KMS-11 (cell line): Measurements from ENCODE around the gene PIK3CA.

ENCODE experiments used
- H2AFZ ChIP-seq: fragments of 200-600 bp; sonication (generic); 2 replicates; pipeline ENCODE4 v1.6.1; 2016; ENCODE audit warnings: antibody characterized with exemption, mixed run types, low read depth
- H3K27ac ChIP-seq: fragments of 200-600 bp; sonication (generic); 2 replicates; pipeline ENCODE4 v1.6.1; 2016; ENCODE audit warnings: mild to moderate bottlenecking, mixed run types
- H3K27me3 ChIP-seq: fragments of 200-600 bp; sonication (generic); 2 replicates; pipeline ENCODE4 v1.6.1; 2017; ENCODE audit warnings: mild to moderate bottlenecking, low read depth, mixed run types, moderate library complexity; ENCODE audit not compliant: insufficient read depth
- H3K36me3 ChIP-seq: fragments of 200-600 bp; sonication (generic); 2 replicates; pipeline ENCODE4 v1.6.1; 2017; ENCODE audit warnings: mild to moderate bottlenecking, mixed run types; ENCODE audit not compliant: insufficient read depth
- H3K4me1 ChIP-seq: fragments of 200-600 bp; sonication (generic); 2 replicates; pipeline ENCODE4 v1.6.1; 2016; ENCODE audit warnings: mild to moderate bottlenecking, low read depth, mixed run types; ENCODE audit not compliant: poor library complexity, severe bottlenecking
- H3K4me2 ChIP-seq: fragments of 200-600 bp; sonication (generic); 2 replicates; pipeline ENCODE4 v1.7.0; 2016; ENCODE audit warnings: mild to moderate bottlenecking, mixed run types
- H3K4me3 ChIP-seq: fragments of 200-600 bp; sonication (generic); IDR thresholded peaks from 2 replicates; pipeline ENCODE4 v1.6.1; 2017; ENCODE audit warnings: low read depth, low read length, mixed read lengths; ENCODE audit not compliant: insufficient read depth
- H3K79me2 ChIP-seq: fragments of 200-600 bp; sonication (generic); 2 replicates; pipeline ENCODE4 v1.6.1; 2016; ENCODE audit warnings: low read depth, mixed run types; ENCODE audit not compliant: insufficient read depth
- H3K9ac ChIP-seq: fragments of 200-600 bp; sonication (generic); 2 replicates; pipeline ENCODE4 v1.6.1; 2016; ENCODE audit warnings: mild to moderate bottlenecking, mixed run types
- H4K20me1 ChIP-seq: fragments of 200-600 bp; sonication (generic); 2 replicates; pipeline ENCODE4 v1.6.1; 2016; ENCODE audit warnings: mild to moderate bottlenecking, mixed run types; ENCODE audit not compliant: insufficient read depth
- TF ChIP-seq, protein P1 (sequence below): fragments of 200-600 bp; sonication (generic); conservative IDR thresholded peaks from 2 replicates; pipeline ENCODE4 v1.6.1; 2017; ENCODE audit warnings: low read depth, mild to moderate bottlenecking, antibody characterized with exemption, low read length, moderate library complexity, mixed read lengths

Gene PIK3CA

DNA sequence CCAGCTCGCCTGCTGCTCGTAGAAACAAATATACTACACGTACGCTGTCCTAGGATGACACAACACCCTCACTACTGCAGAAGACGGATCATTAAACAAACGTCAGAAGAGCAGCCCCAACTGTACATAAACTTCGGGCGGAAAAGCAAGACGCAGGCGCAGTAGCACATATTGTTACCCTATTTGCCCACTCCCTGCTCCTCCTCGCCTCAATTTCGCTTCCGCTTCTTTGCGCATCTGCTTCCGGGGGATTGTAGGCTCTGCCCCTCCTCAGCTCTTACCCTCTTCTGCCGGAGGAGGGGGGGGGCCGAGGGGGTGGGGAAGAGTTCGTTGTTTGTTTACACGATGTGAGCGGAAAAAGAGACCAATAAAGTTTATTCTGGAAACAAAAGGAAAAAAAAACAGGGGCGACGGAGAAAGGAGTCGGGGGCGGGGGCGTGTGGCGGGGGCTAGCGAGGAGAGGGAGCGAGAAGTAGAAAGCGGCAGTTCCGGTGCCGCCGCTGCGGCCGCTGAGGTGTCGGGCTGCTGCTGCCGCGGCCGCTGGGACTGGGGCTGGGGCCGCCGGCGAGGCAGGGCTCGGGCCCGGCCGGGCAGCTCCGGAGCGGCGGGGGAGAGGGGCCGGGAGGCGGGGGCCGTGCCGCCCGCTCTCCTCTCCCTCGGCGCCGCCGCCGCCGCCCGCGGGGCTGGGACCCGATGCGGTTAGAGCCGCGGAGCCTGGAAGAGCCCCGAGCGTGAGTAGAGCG lies at the start of gene PIK3CA:
TSS of gene PIK3CA (plus strand) at position 485 of the 743 bp plus-strand sequence. CDS start 50,469 bp downstream, outside the sequence.
- Histone ChIP-seq H2AFZ (peak within 1 kb of the TSS; percentile 77), H3K27me3 (peaks cover 2% of the 10 kb centered on the region; the same call in 1 of the 2 replicates), H3K9ac (peak within 1 kb of the TSS; percentile 77), H3K79me2 (peaks cover 23% of the 10 kb centered on the region; the same call in 1 of the 2 replicates), H3K4me2 (peak within 1 kb of the TSS; percentile 77), H3K4me1 (peaks cover 32% of the 10 kb centered on the region), H3K27ac (peak within 1 kb of the TSS; percentile 73), H4K20me1 (no peaks in the 10 kb centered on the region), H3K36me3 (no peaks in the 10 kb centered on the region), H3K4me3 (peak within 1 kb of the TSS; percentile 98)
- TF ChIP-seq, protein P1, sequence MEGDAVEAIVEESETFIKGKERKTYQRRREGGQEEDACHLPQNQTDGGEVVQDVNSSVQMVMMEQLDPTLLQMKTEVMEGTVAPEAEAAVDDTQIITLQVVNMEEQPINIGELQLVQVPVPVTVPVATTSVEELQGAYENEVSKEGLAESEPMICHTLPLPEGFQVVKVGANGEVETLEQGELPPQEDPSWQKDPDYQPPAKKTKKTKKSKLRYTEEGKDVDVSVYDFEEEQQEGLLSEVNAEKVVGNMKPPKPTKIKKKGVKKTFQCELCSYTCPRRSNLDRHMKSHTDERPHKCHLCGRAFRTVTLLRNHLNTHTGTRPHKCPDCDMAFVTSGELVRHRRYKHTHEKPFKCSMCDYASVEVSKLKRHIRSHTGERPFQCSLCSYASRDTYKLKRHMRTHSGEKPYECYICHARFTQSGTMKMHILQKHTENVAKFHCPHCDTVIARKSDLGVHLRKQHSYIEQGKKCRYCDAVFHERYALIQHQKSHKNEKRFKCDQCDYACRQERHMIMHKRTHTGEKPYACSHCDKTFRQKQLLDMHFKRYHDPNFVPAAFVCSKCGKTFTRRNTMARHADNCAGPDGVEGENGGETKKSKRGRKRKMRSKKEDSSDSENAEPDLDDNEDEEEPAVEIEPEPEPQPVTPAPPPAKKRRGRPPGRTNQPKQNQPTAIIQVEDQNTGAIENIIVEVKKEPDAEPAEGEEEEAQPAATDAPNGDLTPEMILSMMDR: no peak

DNA sequence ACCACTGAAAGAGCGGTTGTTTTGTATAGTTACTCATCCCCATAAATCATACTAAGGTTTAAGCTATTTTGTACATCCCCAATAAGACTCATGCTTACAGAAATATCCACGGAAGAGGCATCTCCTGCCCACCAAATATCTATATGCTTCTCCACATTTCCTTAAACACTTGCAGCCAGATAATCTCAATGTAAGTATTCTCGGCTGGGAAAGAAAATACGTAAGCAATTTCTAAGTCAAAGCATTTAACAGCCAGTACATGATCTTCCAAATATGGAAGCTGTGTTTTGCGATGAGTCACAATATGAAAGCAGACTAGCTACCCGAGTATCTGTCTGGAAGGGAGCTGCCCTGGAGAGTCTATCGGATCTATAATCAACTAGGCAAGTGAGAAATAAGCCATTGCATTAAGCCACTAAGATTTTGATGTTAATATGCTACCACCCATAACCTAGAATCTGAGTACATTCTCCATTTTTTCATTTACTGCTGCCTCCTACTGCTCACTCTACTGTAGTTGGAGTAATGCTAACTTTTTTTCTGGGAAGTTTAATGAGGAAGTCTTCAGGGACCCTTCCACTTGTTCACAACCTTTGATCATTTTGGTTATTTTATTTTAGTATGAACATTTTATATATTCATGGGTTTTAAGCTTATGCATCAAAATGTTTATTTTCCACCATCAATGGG lies 49.6 kb upstream of the PIK3CA start:
- H3K79me2 ChIP-seq: no peaks in the 10 kb centered on the region
- H3K27me3 ChIP-seq: no peaks in the 10 kb centered on the region
- no peak overlapping the region for H3K27ac ChIP-seq
- H4K20me1 ChIP-seq: no peaks in the 10 kb centered on the region
- H3K4me3 ChIP-seq: no peak overlapping the region
- no peak overlapping the region for H3K4me2 ChIP-seq
- H3K4me1 ChIP-seq: no peaks in the 10 kb centered on the region
- TF ChIP-seq, protein P1: no peak
- no peak overlapping the region for H2AFZ ChIP-seq
- H3K9ac ChIP-seq: no peak overlapping the region
- H3K36me3 ChIP-seq: no peaks in the 10 kb centered on the region

DNA sequence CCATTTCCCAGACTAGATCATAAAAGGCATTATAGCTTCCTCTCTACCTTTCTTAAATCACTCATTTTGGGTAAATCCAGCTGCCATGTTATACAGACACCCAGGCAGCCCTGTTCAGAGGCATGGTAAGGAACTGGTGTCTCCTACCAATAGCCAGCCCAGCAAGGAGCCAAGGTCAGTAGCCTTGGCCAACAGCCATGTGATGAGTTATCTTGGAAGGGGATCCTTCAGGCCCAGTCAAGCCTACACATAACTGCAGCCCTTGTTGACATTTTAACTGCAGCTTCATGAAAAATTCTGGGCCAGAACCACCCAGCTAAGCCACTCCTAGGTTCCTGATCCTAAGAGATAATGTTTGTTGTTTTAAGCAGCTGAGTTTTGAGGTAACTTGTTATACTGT lies 47.5 kb upstream of the PIK3CA start:
- H3K9ac ChIP-seq: no peak overlapping the region
- H3K27ac ChIP-seq: no peak overlapping the region
- no peaks in the 10 kb centered on the region for H3K79me2 ChIP-seq
- H4K20me1 ChIP-seq: no peaks in the 10 kb centered on the region
- H3K4me3 ChIP-seq: no peak overlapping the region
- H3K27me3 ChIP-seq: no peaks in the 10 kb centered on the region
- TF ChIP-seq, protein P1: no peak
- no peaks in the 10 kb centered on the region for H3K36me3 ChIP-seq
- H3K4me2 ChIP-seq: no peak overlapping the region
- no peak overlapping the region for H2AFZ ChIP-seq
- no peaks in the 10 kb centered on the region for H3K4me1 ChIP-seq

DNA sequence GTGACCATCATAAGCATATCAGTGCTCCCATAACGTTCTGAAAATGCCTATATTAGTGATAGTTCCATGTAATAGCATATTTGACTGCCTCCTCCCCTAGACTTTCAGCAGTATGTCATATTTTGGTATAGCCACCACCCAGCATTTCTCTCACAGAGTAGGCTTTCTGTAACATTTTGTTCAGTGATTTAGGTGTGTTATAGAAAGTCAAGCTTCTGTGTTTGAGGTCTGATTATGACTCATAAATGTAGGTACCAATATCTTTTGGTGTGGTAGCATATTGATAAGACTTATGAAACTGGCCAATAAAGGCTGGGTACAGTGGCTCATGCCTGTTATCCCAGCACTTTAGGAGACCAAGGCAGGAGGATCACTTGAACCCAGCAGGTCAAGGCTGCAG lies 42.3 kb upstream of the PIK3CA start:
- H3K4me2 ChIP-seq: no peak overlapping the region
- no peaks in the 10 kb centered on the region for H4K20me1 ChIP-seq
- H3K36me3 ChIP-seq: no peaks in the 10 kb centered on the region
- no peaks in the 10 kb centered on the region for H3K27me3 ChIP-seq
- H3K27ac ChIP-seq: no peak overlapping the region
- no peaks in the 10 kb centered on the region for H3K4me1 ChIP-seq
- no peak overlapping the region for H3K9ac ChIP-seq
- no peak overlapping the region for H3K4me3 ChIP-seq
- TF ChIP-seq, protein P1: no peak
- no peaks in the 10 kb centered on the region for H3K79me2 ChIP-seq
- H2AFZ ChIP-seq: no peak overlapping the region
